ENCODE results near the gene AGPAT1. TPM values are rescaled to one million over a fixed set of nuclear protein-coding genes. Genes with fewer than 3 reads are reported as not detected.
A peak's percentile ranks its signal among the peaks of the same experiment; 100 is the strongest.

AGPAT1 gene
- polyA plus RNA-seq, 3 donors, result 9.9 to 34.4 (median 11.3) TPM

- WGBS (ENCODE audit: insufficient coverage), result 93% methylated on average over 13 of the region's 17 CpGs
- H3K27ac Mint-ChIP-seq, result peak overlapping the region in 2 of 7 donors; percentile 69 to 78
Observed at GRCh38 chr6:32198866-32199265, 23.0 kb upstream of the AGPAT1 start.

GRCh38 chr6:32198345-32198696 is 22.4 kb upstream of the AGPAT1 start:
- no peaks in the 10 kb centered on the region for H3K36me3 Mint-ChIP-seq
- intact Hi-C loops (cut with micrococcal nuclease), result loop anchor here in 1 of 2 donors (5.0 kb wide), 1 partner anchor 81 kb away; no protein-coding TSS in a partner anchor
- H2AFZ ChIP-seq (ENCODE audit: insufficient read depth, low read depth, low read length, poor library complexity, severe bottlenecking), result no peak overlapping the region
- peaks cover 15% of the 10 kb centered on the region for H3K79me2 ChIP-seq (ENCODE audit: insufficient read depth, low read length)
- no peak for DNase-seq
- peaks cover 0 to 3% (median 0%) of the 10 kb centered on the region in 7 donors for H3K9me3 Mint-ChIP-seq
- peaks cover 0 to 15% (median 2%) of the 10 kb centered on the region in 3 donors for H3K27me3 Mint-ChIP-seq (ENCODE audit: low read depth in 3 of 3)
- no peak overlapping the region for H3K4me3 ChIP-seq (replicated peaks in 1 of 3; ENCODE audit: low read depth in 2 of 3, low read length in 3 of 3)
- H4K20me1 ChIP-seq (ENCODE audit: insufficient read depth, low read length), result no peaks in the 10 kb centered on the region
- H3K27ac Mint-ChIP-seq, result peak overlapping the region in 5 of 7 donors; percentile 40 to 100 (median 100)
- H3K27ac ChIP-seq (ENCODE audit: low read depth in 1 of 2, low read length in 2 of 2), result no peak overlapping the region
- no peaks in the 10 kb centered on the region for H3K27me3 ChIP-seq (ENCODE audit: control insufficient read depth in 2 of 2, insufficient read depth in 2 of 2, low read length in 2 of 2)
- peaks cover 35 to 40% of the 10 kb centered on the region in 2 donors for H3K4me1 ChIP-seq (ENCODE audit: control insufficient read depth in 1 of 2, insufficient read depth in 2 of 2, low read length in 2 of 2)
- WGBS (ENCODE audit: insufficient coverage), result no CpG with 5 or more reads among the region's 3 CpGs
- H3K4me2 ChIP-seq (replicated peaks; ENCODE audit: extremely low read depth, low read length, poor library complexity, severe bottlenecking), result no peak overlapping the region
- H3K9ac ChIP-seq (ENCODE audit: insufficient read depth, low read length, poor library complexity, severe bottlenecking), result no peak overlapping the region
- no peak overlapping the region for H3K4me3 Mint-ChIP-seq
- H3K36me3 ChIP-seq (replicated peaks in 1 of 2; ENCODE audit: control insufficient read depth in 1 of 2, insufficient read depth in 2 of 2, low read length in 2 of 2), result no peaks in the 10 kb centered on the region
- TF ChIP-seq CTCF (IDR thresholded peaks at IDR 0.05), result no peak
- peaks cover 37% of the 10 kb centered on the region for H3K4me1 Mint-ChIP-seq
- H3K9me3 ChIP-seq (replicated peaks in 1 of 2; ENCODE audit: control insufficient read depth in 1 of 2, insufficient read depth in 1 of 2, low read length in 2 of 2), result no peaks in the 10 kb centered on the region

More at GRCh38 chr6:32198866-32199265, 23.0 kb upstream of the AGPAT1 start:
- H3K36me3 Mint-ChIP-seq, result no peaks in the 10 kb centered on the region
- Histone ChIP-seq H3K27ac (ENCODE audit: low read depth in 1 of 2, low read length in 2 of 2) (no peak overlapping the region), H3K27me3 (ENCODE audit: control insufficient read depth in 2 of 2, insufficient read depth in 2 of 2, low read length in 2 of 2) (no peaks in the 10 kb centered on the region), H3K4me1 (ENCODE audit: control insufficient read depth in 1 of 2, insufficient read depth in 2 of 2, low read length in 2 of 2) (peaks cover 30 to 35% of the 10 kb centered on the region in 2 donors), H3K4me3 (replicated peaks in 1 of 3; ENCODE audit: low read depth in 2 of 3, low read length in 3 of 3) (no peak overlapping the region), H3K79me2 (ENCODE audit: insufficient read depth, low read length) (peaks cover 10% of the 10 kb centered on the region), H3K9me3 (replicated peaks in 1 of 2; ENCODE audit: control insufficient read depth in 1 of 2, insufficient read depth in 1 of 2, low read length in 2 of 2) (no peaks in the 10 kb centered on the region), H4K20me1 (ENCODE audit: insufficient read depth, low read length) (no peaks in the 10 kb centered on the region), H2AFZ (ENCODE audit: insufficient read depth, low read depth, low read length, poor library complexity, severe bottlenecking) (no peak overlapping the region), H3K9ac (ENCODE audit: insufficient read depth, low read length, poor library complexity, severe bottlenecking) (no peak overlapping the region), H3K36me3 (replicated peaks in 1 of 2; ENCODE audit: control insufficient read depth in 1 of 2, insufficient read depth in 2 of 2, low read length in 2 of 2) (no peaks in the 10 kb centered on the region), H3K4me2 (replicated peaks; ENCODE audit: extremely low read depth, low read length, poor library complexity, severe bottlenecking) (no peak overlapping the region)
- peaks cover 32% of the 10 kb centered on the region for H3K4me1 Mint-ChIP-seq
- H3K4me3 Mint-ChIP-seq, result no peak overlapping the region
- peaks cover 0 to 3% (median 0%) of the 10 kb centered on the region in 7 donors for H3K9me3 Mint-ChIP-seq
- intact Hi-C loops (cut with micrococcal nuclease), result loop anchor here in 1 of 2 donors (5.0 kb wide), 1 partner anchor 82 kb away; no protein-coding TSS in a partner anchor
- no peak for TF ChIP-seq CTCF (IDR thresholded peaks at IDR 0.05)
- no peak for DNase-seq
- peaks cover 1 to 17% (median 3%) of the 10 kb centered on the region in 3 donors for H3K27me3 Mint-ChIP-seq (ENCODE audit: low read depth in 3 of 3)
